Measurements from ENCODE around the gene MINDY1.

GRCh38 chr1:151048645-151049032 lies 41.9 kb upstream of the MINDY1 start:
- no peak; the same call in 1 of the 2 replicates for TF ChIP-seq POLR2AphosphoS5 (IDR thresholded peaks at IDR 0.05; ENCODE audit: low read depth, low read length)
- peak; percentile 51 for TF ChIP-seq CTCF (IDR thresholded peaks at IDR 0.05)
- no peak for TF ChIP-seq SIN3A (IDR thresholded peaks at IDR 0.05; ENCODE audit: borderline replicate concordance, insufficient read depth, low read depth, low read length)
- no peak for TF ChIP-seq TCF7L2 (IDR thresholded peaks at IDR 0.05; ENCODE audit: low read depth, low read length)
- TF ChIP-seq, protein P1, sequence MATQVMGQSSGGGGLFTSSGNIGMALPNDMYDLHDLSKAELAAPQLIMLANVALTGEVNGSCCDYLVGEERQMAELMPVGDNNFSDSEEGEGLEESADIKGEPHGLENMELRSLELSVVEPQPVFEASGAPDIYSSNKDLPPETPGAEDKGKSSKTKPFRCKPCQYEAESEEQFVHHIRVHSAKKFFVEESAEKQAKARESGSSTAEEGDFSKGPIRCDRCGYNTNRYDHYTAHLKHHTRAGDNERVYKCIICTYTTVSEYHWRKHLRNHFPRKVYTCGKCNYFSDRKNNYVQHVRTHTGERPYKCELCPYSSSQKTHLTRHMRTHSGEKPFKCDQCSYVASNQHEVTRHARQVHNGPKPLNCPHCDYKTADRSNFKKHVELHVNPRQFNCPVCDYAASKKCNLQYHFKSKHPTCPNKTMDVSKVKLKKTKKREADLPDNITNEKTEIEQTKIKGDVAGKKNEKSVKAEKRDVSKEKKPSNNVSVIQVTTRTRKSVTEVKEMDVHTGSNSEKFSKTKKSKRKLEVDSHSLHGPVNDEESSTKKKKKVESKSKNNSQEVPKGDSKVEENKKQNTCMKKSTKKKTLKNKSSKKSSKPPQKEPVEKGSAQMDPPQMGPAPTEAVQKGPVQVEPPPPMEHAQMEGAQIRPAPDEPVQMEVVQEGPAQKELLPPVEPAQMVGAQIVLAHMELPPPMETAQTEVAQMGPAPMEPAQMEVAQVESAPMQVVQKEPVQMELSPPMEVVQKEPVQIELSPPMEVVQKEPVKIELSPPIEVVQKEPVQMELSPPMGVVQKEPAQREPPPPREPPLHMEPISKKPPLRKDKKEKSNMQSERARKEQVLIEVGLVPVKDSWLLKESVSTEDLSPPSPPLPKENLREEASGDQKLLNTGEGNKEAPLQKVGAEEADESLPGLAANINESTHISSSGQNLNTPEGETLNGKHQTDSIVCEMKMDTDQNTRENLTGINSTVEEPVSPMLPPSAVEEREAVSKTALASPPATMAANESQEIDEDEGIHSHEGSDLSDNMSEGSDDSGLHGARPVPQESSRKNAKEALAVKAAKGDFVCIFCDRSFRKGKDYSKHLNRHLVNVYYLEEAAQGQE (IDR thresholded peaks at IDR 0.05; ENCODE audit: insufficient read depth in 1 of 2, low read depth in 2 of 2, low read length in 1 of 2): no peak
